ACHN (cell line): ENCODE data around the gene LRCH3.
"Not testable (repeated sequence)": the region's sequence is repeated elsewhere in the genome, so short reads cannot be mapped to it uniquely, and the experiment has no call there.

ENCODE experiments used
- DNase-seq: peaks from one replicate; pipeline ENCODE4 v3.0.0-alpha.2; 2015
- in situ Hi-C: cut with HindIII; loops from 2 replicates; pipeline ENCODE4 v1.10.0; 2017; ENCODE audit warnings: low sequenced_read_pairs, low pct_ligation_motif_present, low pct_unique_long_range_greater_than_20kb

Gene LRCH3

DNA sequence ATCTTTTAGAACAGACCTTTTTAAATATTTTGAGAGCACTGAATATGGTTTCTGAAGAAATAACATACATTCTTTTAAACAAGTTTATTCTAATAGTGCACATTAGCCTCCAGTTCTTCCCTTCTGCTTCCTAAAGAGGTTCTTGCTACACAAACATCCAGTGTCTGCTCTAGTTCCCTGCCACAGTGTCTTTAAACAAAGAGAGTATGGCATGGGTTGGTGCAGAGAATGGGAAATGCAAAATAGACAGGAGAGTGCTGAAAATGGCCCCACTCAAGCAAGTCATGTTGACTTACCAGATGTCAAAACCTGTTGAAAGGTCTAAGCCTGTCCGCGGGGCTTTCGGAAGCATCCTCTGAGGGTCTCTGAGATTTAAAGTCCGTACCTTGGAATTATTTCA is 86.8 kb downstream of the LRCH3 start:
- in situ Hi-C loops, result no loop called here
- no peak for DNase-seq

DNA sequence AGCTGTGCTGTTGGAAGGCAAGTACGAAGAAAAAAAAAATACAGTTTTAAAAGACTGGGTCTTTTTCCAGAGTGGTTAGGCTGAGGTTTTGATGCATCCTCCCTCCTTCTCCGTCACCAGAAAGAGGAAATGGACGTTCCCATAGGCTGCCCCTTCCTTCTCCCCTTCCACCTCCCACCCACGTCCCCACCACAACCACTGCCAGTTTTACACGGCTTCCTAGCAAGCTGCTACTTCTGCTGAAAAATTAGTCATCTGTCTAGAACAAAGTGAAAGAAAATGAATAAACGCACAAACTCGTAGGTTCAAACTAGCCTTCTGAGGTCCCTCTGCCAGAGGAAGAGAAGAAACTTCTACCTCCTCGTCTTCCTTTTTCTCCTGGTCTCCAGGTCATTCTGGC is 87.4 kb downstream of the LRCH3 start:
- no peak for DNase-seq
- in situ Hi-C loops, result no loop called here

DNA sequence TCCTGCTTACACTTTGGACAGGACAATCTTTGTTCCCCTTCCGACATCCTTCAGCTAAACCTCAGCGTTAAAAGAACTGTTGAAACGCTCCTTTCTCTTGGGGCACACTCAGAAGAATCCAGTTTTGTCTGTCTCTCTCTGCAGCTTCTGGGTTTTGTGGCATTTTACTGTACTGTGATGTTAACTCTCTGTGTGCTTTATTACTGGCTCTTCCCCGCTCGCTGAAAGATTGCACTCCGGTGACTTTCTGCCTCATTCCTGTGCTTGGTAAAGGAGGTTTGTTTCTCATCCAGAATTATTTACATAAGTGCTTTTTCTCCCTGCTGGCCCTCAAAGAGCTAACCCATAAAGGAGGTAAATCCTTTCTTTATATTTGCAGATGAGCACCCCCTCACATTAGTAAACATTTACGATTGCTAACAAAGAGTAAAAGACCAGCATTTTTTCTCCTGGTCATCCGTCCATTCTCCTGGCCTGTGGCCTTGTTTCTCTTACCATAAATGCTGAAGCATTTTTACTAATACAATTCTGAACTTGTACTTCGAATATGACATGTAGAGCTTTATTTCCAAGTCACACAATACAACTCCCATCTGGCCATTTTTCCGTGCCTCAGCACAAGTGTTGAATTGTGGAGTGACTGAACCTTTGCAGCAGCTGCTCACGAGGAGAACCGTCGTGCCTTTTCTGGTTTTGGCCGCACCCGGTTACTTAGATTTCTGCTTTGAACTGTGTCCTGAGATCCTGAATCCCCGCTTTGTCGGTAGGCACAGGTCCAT is 89.6 kb downstream of the LRCH3 start:
- in situ Hi-C loops, result no loop called here
- DNase-seq, result no peak

DNA sequence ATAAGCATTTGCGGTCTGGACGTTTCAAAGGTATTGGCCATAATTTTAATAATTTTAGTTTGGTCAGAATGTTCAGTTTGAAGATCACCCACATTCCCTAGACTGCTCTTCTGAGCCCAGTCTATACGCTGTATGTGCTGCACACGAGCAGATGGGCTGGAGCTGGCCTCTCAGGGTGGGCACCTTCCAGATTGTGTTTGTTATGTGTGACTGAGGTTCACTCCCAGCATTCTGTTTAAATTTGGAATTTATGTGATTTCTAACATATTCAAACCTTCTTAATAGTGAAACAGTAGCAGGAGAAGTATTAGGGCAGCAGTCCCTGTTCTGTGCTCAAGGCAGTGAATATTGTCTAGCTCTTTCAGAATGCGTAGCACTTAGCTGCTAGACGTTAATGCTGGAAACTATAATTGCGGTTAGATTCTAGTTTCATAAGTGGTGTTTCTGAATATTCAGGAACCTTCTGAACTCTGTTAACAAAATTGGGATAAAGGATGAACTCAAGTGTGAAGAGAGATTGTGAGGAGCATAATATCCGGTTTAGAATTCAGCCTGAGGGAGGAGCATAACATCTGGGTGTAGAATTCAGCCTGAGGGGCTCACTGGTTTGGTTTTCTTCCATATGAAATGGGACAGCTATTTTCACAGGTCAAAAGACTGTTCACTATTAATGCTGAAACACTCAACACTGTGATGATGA is 90.4 kb downstream of the LRCH3 start:
- in situ Hi-C loops, result no loop called here
- no peak for DNase-seq

DNA sequence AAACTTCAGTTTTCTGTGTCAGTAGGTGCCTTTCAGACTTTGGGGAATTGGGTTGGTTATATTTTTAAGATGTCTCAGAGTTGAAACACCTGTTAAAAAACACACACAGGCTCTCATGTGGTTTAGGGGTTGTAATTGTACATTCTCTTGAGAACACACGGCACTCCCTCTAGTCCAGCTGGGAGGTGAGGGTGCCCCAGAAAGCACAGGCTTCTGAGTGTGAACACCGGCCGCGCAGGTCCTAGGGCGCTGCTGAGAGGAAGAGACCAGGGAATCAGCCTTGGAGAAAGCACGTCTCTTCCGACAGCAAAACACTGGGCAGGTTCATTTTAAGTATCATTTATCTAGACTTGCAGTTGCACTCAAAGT is 90.9 kb downstream of the LRCH3 start:
- DNase-seq, result no peak
- in situ Hi-C loops, result no loop called here

DNA sequence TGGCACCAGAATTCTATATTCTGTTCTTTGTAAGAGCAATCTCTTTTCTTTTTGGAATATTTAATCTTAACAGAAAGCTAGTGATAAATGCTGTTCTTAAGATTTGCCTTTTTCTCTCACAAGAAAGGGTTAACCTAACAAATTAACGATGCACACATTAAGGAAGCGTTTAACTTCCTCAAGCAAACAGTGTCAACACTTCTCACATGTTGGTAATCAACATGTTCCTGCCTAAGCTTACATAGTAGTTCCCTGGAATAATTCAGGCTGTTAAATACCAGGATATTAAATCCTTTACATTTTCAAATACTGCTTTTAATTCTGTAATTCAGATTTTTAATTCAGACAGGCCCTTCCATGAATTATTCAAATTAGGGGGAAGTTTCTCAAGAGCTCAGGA is 91.5 kb downstream of the LRCH3 start:
- in situ Hi-C loops, result no loop called here
- DNase-seq, result no peak

DNA sequence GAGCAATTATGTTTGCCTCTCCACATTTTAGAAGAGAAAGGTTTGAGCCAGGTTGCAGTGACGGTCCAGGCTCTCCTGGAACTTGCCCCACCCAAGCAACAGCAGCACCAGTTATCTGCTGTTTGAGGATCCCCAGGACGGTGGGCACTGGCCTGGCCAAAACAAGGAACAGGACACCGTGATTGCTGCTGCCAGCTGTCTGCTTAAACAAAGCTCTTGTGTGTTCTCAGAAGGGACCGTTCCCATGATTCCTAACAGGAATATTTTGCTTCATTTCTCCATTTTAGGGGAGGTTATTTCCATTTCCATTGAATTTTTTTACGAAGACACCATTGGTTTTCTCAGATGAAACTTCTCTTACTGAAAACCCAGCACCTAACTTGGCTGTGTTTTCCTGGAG is 92.5 kb downstream of the LRCH3 start:
- DNase-seq, result no peak
- in situ Hi-C loops, result no loop called here

DNA sequence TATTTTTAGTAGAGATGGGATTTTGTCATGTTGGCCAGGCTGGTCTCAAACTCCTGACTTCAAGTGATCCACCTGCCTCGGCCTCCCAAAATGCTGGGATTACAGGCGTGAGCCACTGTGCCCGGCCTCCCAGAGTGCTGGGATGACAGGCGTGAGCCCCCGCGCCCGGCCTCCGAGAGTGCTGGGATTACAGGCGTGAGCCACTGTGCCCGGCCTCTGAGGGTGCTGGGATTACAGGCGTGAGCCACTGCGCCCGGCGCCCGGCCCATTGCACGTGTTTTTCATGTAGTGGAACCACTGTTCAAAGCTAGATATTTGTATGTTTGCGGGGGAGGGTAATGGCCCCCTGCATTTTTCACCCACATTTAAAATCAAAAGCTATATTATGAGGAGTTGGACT is 93.3 kb downstream of the LRCH3 start:
- in situ Hi-C loops, DNase-seq: not testable (repeated sequence)

DNA sequence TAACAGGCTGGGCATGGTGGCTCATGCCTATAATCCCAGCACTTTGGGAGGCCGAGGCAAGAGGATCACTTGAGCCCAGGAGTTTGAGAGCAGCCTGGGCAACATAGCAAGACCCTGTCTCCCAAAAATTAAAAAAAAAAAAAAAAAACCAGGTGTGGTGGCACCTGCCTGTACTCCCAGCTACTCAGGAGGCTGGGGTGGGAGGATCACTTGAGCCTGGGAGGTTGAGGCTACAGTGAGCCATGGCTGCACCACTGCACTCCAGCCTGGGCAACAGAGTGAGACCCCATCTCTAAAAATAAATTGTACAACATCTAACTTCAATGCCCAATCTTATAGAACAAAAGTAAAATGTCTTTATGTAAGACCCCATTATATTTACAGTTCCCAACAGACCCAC is 95.0 kb downstream of the LRCH3 start:
- in situ Hi-C loops, DNase-seq: not testable (repeated sequence)

DNA sequence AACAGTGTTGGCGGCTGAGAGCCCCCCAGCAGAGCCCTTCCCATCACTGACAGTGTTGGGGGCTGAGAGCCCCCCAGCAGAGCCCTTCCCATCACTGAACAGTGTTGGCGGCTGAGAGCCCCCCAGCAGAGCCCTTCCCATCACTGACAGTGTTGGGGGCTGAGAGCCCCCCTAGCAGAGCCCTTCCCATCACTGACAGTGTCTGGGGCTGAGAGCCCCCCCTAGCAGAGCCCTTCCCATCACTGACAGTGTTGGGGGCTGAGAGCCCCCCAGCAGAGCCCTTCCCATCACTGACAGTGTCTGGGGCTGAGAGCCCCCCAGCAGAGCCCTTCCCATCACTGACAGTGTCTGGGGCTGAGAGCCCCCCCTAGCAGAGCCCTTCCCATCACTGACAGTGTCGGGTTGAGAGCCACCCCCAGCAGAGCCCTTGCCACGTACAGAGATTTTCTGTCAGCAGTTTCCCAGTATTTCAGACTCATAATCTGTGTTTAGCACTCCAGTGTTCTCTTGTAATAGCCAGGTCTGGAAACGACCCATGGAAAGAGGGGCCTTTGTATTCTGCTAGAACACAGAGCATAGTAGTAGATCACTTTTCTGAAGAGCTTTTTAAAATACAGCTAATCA is 96.5 kb downstream of the LRCH3 start:
- in situ Hi-C loops, DNase-seq: not testable (repeated sequence)

DNA sequence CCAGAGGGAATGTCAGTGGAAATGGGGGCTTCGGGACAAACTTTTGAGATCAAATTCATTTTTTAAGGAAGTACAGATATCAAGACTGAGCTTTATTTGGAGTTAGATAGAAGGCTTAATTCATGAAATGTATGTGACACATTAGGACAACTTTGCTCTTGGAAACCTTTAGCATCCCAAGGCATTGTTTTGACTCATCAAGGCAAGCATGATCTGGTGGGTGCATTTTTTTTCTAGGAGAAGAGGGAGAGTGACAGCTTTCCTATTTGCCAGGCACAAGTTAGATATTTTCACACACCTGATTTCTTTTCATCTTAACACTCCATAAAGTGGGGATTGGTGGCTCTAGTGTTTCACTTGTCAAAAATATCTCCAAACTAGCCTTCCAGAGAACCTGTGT is 97.5 kb downstream of the LRCH3 start:
- DNase-seq, result no peak
- in situ Hi-C loops, result no loop called here

DNA sequence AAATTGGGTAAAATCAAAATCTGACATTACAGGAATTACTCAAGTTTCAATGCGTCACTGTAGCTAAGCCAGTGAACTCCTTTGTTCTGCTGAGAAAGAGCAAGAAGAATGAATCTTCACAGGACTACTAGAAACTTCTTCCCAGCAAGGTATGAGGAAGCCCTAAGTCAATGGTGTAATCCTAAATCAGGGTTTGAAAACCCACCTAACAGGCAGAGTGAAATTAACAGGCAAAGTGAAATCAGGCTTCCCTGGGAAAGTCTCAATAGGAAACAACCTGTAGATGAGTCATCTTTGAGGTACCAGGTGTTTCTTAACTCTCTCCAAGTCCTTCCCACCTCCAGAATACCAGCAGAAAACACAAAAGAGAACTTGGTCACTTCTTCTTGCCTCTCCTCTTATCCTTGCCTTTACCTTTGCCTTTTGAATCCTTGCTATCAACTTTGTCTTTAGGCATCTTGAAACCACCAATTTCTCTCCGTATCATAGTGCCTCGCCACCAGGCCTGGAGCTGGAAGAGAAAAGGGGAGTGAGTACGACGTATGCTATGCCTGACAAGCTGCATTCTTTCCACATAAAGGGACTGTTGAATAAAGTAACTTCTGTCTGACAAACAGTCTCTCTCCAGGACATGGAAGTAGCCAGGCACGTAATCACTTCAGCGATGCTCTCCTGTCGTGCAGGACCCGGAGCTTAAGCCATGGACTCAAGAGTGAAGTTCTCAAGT is 98.3 kb downstream of the LRCH3 start:
- no peak for DNase-seq
- in situ Hi-C loops, result no loop called here

DNA sequence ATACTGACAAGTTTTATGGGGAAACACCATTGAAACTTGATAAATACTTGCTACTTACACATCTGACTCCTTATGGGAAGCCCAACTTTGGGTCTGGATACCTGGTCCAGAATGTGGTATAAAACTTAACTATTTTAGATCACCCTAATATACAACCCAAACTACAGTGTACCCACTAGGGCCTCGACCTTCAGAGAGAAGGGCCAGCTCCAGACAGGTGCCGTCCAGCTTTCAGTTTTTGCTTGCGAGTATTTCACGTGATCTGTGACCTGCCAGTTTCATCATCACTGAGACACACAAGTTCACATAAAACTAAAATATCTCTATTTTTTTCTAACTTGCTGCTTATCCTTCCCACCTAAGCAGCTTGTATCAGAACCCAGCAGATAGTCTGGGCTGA is 99.6 kb downstream of the LRCH3 start:
- no peak for DNase-seq
- in situ Hi-C loops, result no loop called here

DNA sequence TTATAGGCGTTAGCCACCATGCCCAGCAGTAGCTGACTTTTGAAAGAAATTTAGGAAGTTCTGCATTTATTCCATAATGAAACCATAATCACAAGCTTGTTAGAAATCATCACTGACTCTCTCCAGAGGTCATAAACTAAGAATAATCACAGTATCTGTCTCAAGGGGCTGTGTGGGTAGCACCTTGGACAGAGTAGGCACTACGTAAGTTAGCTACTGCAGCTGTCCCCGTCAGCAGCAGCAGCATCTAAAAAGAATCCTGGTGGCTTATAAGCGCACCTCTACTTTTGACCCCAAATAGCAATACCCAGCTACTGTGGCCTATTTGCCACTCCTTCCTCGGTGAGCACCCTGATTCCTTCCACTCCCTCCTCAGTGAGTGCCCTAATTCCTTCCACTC is 101.1 kb downstream of the LRCH3 start:
- in situ Hi-C loops, result no loop called here
- no peak for DNase-seq

DNA sequence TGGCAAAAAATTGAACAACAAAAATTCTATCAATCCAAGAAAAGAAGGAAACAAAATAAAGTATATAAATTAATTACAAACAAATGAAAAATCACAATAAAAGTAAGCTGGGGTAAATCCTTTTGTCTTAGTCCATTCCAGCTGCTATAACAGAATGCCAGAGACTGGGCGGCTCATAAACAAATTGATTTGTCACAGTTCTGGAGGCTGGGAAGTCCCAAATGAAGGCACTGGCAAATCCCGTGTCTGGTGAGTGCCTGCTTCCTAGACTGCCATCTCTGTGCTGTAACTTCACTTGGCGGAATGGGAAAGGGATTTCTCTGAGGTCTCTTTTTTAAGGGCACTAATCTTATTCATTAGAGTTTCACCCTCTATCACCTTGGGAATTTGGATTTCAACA is 105.4 kb downstream of the LRCH3 start:
- DNase-seq, result no peak
- in situ Hi-C loops, result no loop called here

DNA sequence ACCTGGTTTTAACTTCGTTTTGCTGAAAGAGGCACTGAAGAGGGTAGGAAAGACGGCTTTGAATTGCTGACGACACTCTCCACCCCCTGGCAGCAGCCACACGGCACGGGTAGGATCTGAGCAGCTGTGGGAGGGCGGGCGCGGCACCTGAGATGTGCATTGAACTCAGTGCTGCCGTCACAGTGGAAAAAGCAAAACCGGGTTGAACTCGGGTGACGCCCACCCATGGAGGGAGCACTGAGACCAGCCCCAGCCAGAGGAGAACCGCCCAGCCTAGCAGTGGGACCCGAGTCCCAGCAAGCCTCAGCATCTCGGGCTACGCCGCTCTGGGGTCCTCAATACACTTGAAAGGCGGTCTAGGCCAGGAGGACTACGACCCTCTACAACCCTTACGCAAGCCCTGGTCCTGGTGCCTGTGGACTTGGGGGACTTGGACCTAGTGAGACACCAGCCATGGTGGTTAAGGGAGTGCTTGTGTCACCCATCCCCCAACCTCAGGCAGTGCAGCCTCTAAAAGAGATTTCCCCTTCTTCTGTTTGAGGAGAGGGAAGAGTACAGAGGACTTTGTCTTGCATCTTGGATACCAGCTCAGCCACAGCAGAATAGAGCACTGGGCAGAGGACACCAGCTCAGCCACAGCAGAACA is 108.9 kb downstream of the LRCH3 start:
- no peak for DNase-seq
- in situ Hi-C loops, result no loop called here

DNA sequence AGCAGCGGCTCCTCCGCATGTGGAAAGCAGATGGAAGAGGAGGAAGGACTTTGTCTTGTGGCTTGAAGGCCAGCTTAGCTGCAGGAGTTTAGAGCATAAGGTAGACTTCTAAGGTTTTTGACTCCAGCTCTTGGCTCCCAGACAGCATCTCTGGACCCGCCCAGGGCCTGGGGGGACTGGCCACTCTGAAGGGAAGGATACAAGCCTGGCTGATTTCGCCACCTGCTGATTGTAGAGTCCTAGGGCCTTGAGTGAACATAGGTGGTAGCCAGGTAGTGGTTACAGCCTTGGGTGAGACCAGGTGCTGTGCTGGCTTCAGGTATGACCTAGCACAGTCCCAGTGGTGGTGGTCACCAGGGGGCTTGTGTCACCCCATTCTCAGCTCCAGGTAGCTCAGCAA is 110.6 kb downstream of the LRCH3 start:
- DNase-seq, result no peak

DNA sequence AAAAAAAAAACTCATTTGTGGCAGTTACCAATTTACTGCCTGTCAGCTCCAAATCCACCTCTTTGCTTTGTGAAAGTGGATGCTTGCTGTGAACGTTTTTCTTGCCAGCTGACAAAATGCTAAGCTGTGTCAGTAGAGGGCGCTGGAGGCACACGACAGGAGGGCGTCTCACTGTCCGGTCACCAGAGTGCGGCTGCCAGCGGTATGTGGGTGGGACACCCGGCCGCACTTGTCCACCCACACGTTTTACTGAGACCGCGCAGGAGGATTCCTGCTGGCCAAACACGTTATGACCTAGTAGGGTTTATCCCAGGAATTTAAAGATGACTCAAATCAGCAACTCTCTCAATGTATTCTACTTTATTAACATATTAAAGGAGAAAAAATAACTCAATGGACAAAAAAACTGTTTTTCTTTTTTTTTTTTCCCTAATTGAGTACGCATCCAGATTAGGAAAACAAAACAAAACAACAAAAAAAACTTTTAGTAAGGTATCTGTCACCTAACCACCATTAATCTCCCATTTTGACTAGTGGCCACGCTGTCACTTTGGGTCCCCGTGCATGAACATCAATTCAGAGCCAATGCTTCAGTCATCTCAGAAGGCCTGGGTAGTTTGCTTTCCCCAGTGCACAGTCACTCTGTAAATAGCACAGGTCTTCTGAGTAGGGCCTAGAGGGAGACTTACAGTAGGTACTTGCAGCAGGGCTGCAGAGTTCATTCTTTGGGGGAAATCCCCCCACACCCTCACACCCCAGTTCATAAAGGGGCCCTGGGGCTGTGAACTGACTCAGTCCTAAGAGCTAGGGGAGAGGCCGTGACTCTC is 115.2 kb downstream of the LRCH3 start:
- in situ Hi-C loops, result no loop called here
- DNase-seq, result peak; percentile 85

More for the DNA sequence above, 110.6 kb downstream of the LRCH3 start:
- in situ Hi-C loops, result no loop called here
